GM23338 (cell line): ENCODE results near the gene ZP2.

Experiments used
- REST ChIP-seq: IDR thresholded peaks from one replicate; pipeline ENCODE4 v1.6.1; 2018; ENCODE audit warnings: antibody characterized with exemption; ENCODE audit not compliant: unreplicated experiment
- STAT1 ChIP-seq: IDR thresholded peaks from one replicate; pipeline ENCODE4 v1.6.1; 2016; ENCODE audit warnings: antibody characterized with exemption; ENCODE audit not compliant: unreplicated experiment
- TF ChIP-seq, protein P1 (sequence below), 2 experiments: fragments of 200-600 bp in 1 of 2; sonication (generic) in 1 of 2; conservative IDR thresholded peaks; 2 replicates each; pipeline versions ENCODE4 v1.5.1 to v1.6.1; 2016 to 2017; ENCODE audit warnings: antibody characterized with exemption in 2 of 2, low read depth in 2 of 2, mild to moderate bottlenecking in 2 of 2, moderate library complexity in 1 of 2
- TF ChIP-seq, protein P2 (sequence below): fragments of 250-450 bp; sonication (Bioruptor Pico); IDR thresholded peaks from 2 replicates; pipeline ENCODE4 v1.5.0; 2020; ENCODE audit warnings: mild to moderate bottlenecking, moderate library complexity

DNA sequence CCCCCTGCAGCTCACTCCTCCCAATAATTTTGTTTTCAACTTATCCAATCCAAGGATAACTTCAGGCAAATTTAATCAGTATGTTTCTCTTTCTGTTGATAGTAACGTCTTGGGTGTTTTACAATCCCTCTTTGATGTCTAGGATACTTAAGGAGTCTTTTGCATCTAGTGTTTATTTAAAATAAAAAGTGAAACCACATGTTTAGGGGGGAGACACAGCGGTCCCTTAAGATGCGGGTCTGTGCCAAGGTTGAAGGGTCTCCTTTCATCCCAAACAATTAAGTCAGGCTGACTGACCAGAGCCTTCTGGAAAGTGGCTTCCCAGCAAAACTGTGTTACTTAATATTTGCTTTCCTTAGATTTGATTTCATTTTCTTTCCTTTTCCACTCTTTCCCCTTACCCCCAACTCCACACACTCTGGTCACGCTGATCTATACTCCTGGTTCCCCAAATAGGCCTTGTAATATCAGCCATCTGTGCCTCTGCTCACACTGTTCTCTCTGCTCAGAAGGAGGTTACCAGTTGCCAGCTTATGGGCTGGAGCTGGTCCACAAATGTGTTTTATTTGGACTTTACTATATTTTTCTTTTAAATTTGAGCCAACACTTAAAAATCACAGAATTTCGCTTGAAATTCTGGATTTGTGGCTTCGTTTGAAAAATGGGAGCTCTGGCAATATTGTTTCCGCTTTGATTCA is 33.3 kb upstream of the ZP2 start:
- TF ChIP-seq, protein P1, sequence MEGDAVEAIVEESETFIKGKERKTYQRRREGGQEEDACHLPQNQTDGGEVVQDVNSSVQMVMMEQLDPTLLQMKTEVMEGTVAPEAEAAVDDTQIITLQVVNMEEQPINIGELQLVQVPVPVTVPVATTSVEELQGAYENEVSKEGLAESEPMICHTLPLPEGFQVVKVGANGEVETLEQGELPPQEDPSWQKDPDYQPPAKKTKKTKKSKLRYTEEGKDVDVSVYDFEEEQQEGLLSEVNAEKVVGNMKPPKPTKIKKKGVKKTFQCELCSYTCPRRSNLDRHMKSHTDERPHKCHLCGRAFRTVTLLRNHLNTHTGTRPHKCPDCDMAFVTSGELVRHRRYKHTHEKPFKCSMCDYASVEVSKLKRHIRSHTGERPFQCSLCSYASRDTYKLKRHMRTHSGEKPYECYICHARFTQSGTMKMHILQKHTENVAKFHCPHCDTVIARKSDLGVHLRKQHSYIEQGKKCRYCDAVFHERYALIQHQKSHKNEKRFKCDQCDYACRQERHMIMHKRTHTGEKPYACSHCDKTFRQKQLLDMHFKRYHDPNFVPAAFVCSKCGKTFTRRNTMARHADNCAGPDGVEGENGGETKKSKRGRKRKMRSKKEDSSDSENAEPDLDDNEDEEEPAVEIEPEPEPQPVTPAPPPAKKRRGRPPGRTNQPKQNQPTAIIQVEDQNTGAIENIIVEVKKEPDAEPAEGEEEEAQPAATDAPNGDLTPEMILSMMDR (conservative IDR thresholded peaks at IDR 0.05; ENCODE audit: low read depth in 2 of 2), result no peak
- TF ChIP-seq, protein P2, sequence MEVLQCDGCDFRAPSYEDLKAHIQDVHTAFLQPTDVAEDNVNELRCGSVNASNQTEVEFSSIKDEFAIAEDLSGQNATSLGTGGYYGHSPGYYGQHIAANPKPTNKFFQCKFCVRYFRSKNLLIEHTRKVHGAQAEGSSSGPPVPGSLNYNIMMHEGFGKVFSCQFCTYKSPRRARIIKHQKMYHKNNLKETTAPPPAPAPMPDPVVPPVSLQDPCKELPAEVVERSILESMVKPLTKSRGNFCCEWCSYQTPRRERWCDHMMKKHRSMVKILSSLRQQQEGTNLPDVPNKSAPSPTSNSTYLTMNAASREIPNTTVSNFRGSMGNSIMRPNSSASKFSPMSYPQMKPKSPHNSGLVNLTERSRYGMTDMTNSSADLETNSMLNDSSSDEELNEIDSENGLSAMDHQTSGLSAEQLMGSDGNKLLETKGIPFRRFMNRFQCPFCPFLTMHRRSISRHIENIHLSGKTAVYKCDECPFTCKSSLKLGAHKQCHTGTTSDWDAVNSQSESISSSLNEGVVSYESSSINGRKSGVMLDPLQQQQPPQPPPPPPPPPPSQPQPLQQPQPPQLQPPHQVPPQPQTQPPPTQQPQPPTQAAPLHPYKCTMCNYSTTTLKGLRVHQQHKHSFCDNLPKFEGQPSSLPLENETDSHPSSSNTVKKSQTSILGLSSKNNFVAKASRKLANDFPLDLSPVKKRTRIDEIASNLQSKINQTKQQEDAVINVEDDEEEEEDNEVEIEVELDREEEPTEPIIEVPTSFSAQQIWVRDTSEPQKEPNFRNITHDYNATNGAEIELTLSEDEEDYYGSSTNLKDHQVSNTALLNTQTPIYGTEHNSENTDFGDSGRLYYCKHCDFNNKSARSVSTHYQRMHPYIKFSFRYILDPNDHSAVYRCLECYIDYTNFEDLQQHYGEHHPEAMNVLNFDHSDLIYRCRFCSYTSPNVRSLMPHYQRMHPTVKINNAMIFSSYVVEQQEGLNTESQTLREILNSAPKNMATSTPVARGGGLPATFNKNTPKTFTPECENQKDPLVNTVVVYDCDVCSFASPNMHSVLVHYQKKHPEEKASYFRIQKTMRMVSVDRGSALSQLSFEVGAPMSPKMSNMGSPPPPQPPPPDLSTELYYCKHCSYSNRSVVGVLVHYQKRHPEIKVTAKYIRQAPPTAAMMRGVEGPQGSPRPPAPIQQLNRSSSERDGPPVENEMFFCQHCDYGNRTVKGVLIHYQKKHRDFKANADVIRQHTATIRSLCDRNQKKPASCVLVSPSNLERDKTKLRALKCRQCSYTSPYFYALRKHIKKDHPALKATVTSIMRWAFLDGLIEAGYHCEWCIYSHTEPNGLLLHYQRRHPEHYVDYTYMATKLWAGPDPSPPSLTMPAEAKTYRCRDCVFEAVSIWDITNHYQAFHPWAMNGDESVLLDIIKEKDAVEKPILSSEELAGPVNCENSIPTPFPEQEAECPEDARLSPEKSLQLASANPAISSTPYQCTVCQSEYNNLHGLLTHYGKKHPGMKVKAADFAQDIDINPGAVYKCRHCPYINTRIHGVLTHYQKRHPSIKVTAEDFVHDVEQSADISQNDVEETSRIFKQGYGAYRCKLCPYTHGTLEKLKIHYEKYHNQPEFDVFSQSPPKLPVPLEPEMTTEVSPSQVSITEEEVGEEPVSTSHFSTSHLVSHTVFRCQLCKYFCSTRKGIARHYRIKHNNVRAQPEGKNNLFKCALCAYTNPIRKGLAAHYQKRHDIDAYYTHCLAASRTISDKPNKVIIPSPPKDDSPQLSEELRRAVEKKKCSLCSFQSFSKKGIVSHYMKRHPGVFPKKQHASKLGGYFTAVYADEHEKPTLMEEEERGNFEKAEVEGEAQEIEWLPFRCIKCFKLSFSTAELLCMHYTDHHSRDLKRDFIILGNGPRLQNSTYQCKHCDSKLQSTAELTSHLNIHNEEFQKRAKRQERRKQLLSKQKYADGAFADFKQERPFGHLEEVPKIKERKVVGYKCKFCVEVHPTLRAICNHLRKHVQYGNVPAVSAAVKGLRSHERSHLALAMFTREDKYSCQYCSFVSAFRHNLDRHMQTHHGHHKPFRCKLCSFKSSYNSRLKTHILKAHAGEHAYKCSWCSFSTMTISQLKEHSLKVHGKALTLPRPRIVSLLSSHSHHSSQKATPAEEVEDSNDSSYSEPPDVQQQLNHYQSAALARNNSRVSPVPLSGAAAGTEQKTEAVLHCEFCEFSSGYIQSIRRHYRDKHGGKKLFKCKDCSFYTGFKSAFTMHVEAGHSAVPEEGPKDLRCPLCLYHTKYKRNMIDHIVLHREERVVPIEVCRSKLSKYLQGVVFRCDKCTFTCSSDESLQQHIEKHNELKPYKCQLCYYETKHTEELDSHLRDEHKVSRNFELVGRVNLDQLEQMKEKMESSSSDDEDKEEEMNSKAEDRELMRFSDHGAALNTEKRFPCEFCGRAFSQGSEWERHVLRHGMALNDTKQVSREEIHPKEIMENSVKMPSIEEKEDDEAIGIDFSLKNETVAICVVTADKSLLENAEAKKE, result no peak
- TF ChIP-seq REST (no peak), STAT1 (no peak)
